Neuronal stem cell (in vitro differentiated cells): Measurements from ENCODE around the gene PLEKHG3.

ENCODE experiments used
- DNase-seq: peaks from one replicate; pipeline ENCODE4 v3.0.0-alpha.2; 2013; ENCODE audit warnings: low spot score
- H2AFZ ChIP-seq: one replicate; pipeline ENCODE4 v1.6.1; 2013; ENCODE audit warnings: mild to moderate bottlenecking, low read length, inconsistent platforms
- H2AK5ac ChIP-seq: 2 replicates; pipeline ENCODE4 v1.6.1; 2013; ENCODE audit warnings: low read depth, mild to moderate bottlenecking, inconsistent platforms, low read length, moderate library complexity, mixed read lengths
- H2BK120ac ChIP-seq: 2 replicates; pipeline ENCODE4 v1.6.1; 2013; ENCODE audit warnings: low read depth, mild to moderate bottlenecking, inconsistent platforms, low read length, moderate library complexity, mixed read lengths
- H2BK12ac ChIP-seq: one replicate; pipeline ENCODE4 v1.6.1; 2013; ENCODE audit warnings: low read length, inconsistent platforms
- H2BK15ac ChIP-seq: 2 replicates; pipeline ENCODE4 v1.6.1; 2013; ENCODE audit warnings: mild to moderate bottlenecking, low read length, inconsistent platforms, mixed read lengths
- H2BK5ac ChIP-seq: one replicate; pipeline ENCODE4 v1.6.1; 2013; ENCODE audit warnings: inconsistent platforms, mild to moderate bottlenecking, low read length, moderate library complexity
- H3K14ac ChIP-seq: one replicate; pipeline ENCODE4 v1.6.1; 2013; ENCODE audit warnings: low read length, inconsistent platforms
- H3K18ac ChIP-seq: 2 replicates; pipeline ENCODE4 v1.6.1; 2013; ENCODE audit warnings: low read length, inconsistent platforms
- H3K23ac ChIP-seq: 2 replicates; pipeline ENCODE4 v1.6.1; 2013; ENCODE audit warnings: low read depth, mild to moderate bottlenecking, mixed read lengths, low read length, inconsistent platforms; ENCODE audit not compliant: poor library complexity
- H3K27ac ChIP-seq: replicated peaks from 3 replicates; pipeline ENCODE4 v1.5.1; 2013; ENCODE audit warnings: low read length, inconsistent platforms
- H3K27me3 ChIP-seq, 3 experiments: 2 replicates each; pipeline ENCODE4 v1.6.1; 2013; ENCODE audit warnings: low read length in 3 of 3, mild to moderate bottlenecking in 2 of 3, inconsistent platforms in 1 of 3, low read depth in 1 of 3, mixed read lengths in 1 of 3, moderate library complexity in 1 of 3; ENCODE audit not compliant: control insufficient read depth in 3 of 3, insufficient read depth in 3 of 3
- H3K36me3 ChIP-seq, 2 donors: replicated peaks in 1 of 2; 2 replicates each; pipeline ENCODE4 v1.6.1; 2013; ENCODE audit warnings: low read length in 2 of 2; ENCODE audit not compliant: control insufficient read depth in 2 of 2, insufficient read depth in 2 of 2
- H3K4ac ChIP-seq: 2 replicates; pipeline ENCODE4 v1.6.1; 2013; ENCODE audit warnings: inconsistent platforms, mild to moderate bottlenecking, low read length, moderate library complexity
- H3K4me1 ChIP-seq, 2 donors: 1 replicate in 1 of 2; 2 replicates in 1 of 2; pipeline ENCODE4 v1.6.1; 2013; ENCODE audit warnings: low read length in 2 of 2, low read depth in 1 of 2; ENCODE audit not compliant: control insufficient read depth in 2 of 2, insufficient read depth in 1 of 2
- H3K4me2 ChIP-seq: one replicate; pipeline ENCODE4 v1.6.1; 2013; ENCODE audit warnings: mild to moderate bottlenecking, low read length, inconsistent platforms; ENCODE audit not compliant: insufficient read depth, poor library complexity, severe bottlenecking
- H3K4me3 ChIP-seq, 2 donors: 2 replicates each; pipeline ENCODE4 v1.5.1; 2013; ENCODE audit warnings: low read length in 2 of 2, mild to moderate bottlenecking in 2 of 2, inconsistent platforms in 1 of 2, moderate library complexity in 1 of 2
- H3K79me1 ChIP-seq: one replicate; pipeline ENCODE4 v1.6.1; 2013; ENCODE audit warnings: low read depth, mild to moderate bottlenecking, inconsistent platforms, low read length, moderate library complexity
- H3K9ac ChIP-seq: one replicate; pipeline ENCODE4 v1.6.1; 2013; ENCODE audit warnings: mild to moderate bottlenecking, low read depth, low read length, inconsistent platforms; ENCODE audit not compliant: poor library complexity
- H3K9me3 ChIP-seq, 2 donors: replicated peaks in 1 of 2; 2 replicates each; pipeline versions ENCODE3 to v1.6.1; 2013; ENCODE audit warnings: low read length in 2 of 2, mild to moderate bottlenecking in 2 of 2, inconsistent platforms in 1 of 2, low read depth in 1 of 2, mixed read lengths in 1 of 2, moderate library complexity in 1 of 2; ENCODE audit not compliant: control insufficient read depth in 2 of 2, insufficient read depth in 1 of 2
- H4K8ac ChIP-seq: one replicate; pipeline ENCODE4 v1.6.1; 2013; ENCODE audit warnings: low read depth, mild to moderate bottlenecking, inconsistent platforms, low read length, moderate library complexity
- H4K91ac ChIP-seq: one replicate; pipeline ENCODE4 v1.6.1; 2013; ENCODE audit warnings: low read length, low read depth, mild to moderate bottlenecking, inconsistent platforms; ENCODE audit not compliant: poor library complexity
- WGBS, 2 donors: extraction: QIAGEN DNeasy Blood & Tissue Kit; methylation state at CpG; one replicate each; pipeline ENCODE4 v1.1.7; 2013; ENCODE audit warnings: missing lambda C conversion rate in 2 of 2, mixed read lengths in 1 of 2; ENCODE audit not compliant: insufficient read length in 2 of 2, insufficient replicate concordance in 1 of 2; ENCODE audit errors: extremely low coverage in 2 of 2; 5-methylcytosine and 5-hydroxymethylcytosine counted together

The PLEKHG3 gene

DNA sequence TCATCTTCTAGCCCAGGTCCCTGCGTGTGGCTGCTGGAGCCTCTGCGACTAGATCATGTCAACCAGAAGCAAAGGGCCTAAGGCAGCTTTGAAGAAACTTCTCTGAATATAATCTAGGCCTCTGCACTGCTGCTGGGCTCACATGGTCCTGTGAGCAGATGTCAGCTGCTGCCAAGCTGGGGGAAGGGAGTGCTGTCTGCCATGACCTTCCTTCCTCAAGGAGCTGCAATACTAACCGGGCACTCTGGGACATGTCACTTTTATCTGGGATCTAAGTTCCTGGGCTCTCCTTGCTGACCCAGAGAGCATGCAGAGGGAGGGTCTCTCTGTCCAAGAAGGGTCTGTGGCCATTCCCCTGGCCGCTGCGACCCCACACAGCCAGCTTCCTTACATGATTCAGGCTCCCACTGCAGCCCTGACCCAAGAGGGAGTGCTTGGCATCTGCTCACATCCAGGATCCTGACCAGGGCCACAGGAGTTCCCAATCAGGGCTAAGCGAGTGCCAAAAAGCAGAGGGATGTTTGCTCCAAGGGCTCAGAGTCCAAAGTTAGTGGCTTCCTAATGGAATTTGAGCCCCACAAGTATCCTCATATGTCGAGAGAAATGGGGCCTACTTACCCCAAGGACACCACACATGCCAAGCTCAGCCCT, 74.0 kb downstream of the PLEKHG3 start:
- H2AFZ ChIP-seq = no peak overlapping the region
- H2BK15ac ChIP-seq = no peak overlapping the region
- no peak overlapping the region for H2BK120ac ChIP-seq
- peaks cover 8 to 17% of the 10 kb centered on the region in 2 donors for H3K9me3 ChIP-seq
- peaks cover 0 to 21% (median 0%) of the 10 kb centered on the region in 3 experiments for H3K27me3 ChIP-seq
- H3K4me1 ChIP-seq = no peaks in the 10 kb centered on the region
- no peaks in the 10 kb centered on the region for H3K36me3 ChIP-seq
- H3K4ac ChIP-seq = no peak overlapping the region
- H4K91ac ChIP-seq = no peak overlapping the region
- no peak for DNase-seq
- no peak overlapping the region for H3K4me2 ChIP-seq
- no peak overlapping the region for H3K23ac ChIP-seq
- no peak overlapping the region for H2BK5ac ChIP-seq
- no peaks in the 10 kb centered on the region for H3K79me1 ChIP-seq
- no peak overlapping the region for H3K18ac ChIP-seq
- no peak overlapping the region for H3K4me3 ChIP-seq
- H2AK5ac ChIP-seq = peak overlapping the region; percentile 18
- WGBS, 2 donors = no CpG with 5 or more reads among the region's 7 CpGs
- H3K9ac ChIP-seq = no peak overlapping the region
- no peak overlapping the region for H4K8ac ChIP-seq
- no peak overlapping the region for H3K14ac ChIP-seq
- H3K27ac ChIP-seq = no peak overlapping the region
- H2BK12ac ChIP-seq = no peak overlapping the region

DNA sequence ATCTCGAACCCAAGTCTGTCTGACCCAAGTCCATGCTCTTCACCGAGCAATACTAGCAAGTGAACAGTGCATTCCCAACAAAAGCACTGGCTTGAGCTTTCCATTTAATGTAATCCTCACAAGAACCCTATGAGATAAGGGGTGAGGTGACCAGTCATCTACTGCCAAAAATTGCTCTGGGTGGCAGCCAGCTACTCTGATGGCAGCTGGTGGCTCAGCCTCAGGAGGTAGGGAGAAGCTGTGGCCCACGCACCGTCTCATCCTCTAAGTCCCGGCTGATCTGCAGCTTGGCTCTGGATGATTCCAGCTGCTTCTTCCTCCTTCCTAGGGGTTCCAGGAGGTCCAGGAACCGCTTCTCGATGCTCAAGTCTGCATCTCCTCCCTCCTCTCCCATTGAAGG, 75.2 kb downstream of the PLEKHG3 start:
- Histone ChIP-seq H3K23ac (no peak overlapping the region), H3K9me3 (peaks cover 0 to 5% of the 10 kb centered on the region in 2 donors), H2BK120ac (no peak overlapping the region), H4K8ac (no peak overlapping the region), H3K14ac (no peak overlapping the region), H2BK15ac (no peak overlapping the region), H3K4me1 (no peaks in the 10 kb centered on the region), H2AFZ (no peak overlapping the region), H3K79me1 (no peaks in the 10 kb centered on the region), H3K4me3 (no peak overlapping the region), H2AK5ac (no peak overlapping the region), H4K91ac (no peak overlapping the region), H2BK5ac (no peak overlapping the region), H3K27ac (no peak overlapping the region), H3K4me2 (no peak overlapping the region), H2BK12ac (no peak overlapping the region), H3K36me3 (no peaks in the 10 kb centered on the region), H3K27me3 (peaks cover 0 to 28% (median 2%) of the 10 kb centered on the region in 3 experiments), H3K4ac (no peak overlapping the region), H3K9ac (no peak overlapping the region), H3K18ac (no peak overlapping the region)
- no peak for DNase-seq
- WGBS, 2 donors = no CpG with 5 or more reads among the region's 7 CpGs

DNA sequence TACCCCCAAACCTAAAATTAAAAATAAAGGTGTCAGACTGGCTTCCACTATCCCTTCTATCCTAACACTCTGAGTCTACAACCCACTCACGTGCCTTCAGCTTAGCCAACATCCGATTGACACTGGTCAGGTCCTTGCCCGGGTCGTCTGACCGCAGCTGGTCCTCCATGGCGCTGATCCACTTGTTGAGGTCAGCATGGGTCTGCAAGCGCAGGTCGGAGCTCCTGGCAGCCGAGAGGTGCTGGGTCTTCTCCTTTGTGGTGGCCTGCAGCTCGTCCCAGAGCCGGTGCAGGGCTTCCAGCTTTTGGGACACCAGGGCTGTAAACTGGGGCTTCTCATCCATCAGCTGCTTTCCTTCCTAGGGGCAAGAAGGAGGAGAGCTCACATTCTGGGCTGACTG, 78.0 kb downstream of the PLEKHG3 start:
- no peak overlapping the region for H2BK5ac ChIP-seq
- H3K4me3 ChIP-seq = no peak overlapping the region
- H2BK15ac ChIP-seq = no peak overlapping the region
- H3K4me2 ChIP-seq = no peak overlapping the region
- no peak overlapping the region for H3K14ac ChIP-seq
- no peaks in the 10 kb centered on the region for H3K79me1 ChIP-seq
- H3K23ac ChIP-seq = no peak overlapping the region
- no peaks in the 10 kb centered on the region for H3K4me1 ChIP-seq
- H3K27me3 ChIP-seq = peaks cover 0 to 26% (median 2%) of the 10 kb centered on the region in 3 experiments
- H2AFZ ChIP-seq = no peak overlapping the region
- no peak overlapping the region for H4K91ac ChIP-seq
- no peaks in the 10 kb centered on the region for H3K9me3 ChIP-seq
- H2BK12ac ChIP-seq = no peak overlapping the region
- no peak overlapping the region for H3K18ac ChIP-seq
- H3K4ac ChIP-seq = no peak overlapping the region
- no peak overlapping the region for H2AK5ac ChIP-seq
- no peak overlapping the region for H3K9ac ChIP-seq
- no peak overlapping the region for H4K8ac ChIP-seq
- no peak overlapping the region for H2BK120ac ChIP-seq
- no CpG with 5 or more reads among the region's 11 CpGs for WGBS, 2 donors
- H3K36me3 ChIP-seq = no peaks in the 10 kb centered on the region
- H3K27ac ChIP-seq = no peak overlapping the region
- no peak for DNase-seq

DNA sequence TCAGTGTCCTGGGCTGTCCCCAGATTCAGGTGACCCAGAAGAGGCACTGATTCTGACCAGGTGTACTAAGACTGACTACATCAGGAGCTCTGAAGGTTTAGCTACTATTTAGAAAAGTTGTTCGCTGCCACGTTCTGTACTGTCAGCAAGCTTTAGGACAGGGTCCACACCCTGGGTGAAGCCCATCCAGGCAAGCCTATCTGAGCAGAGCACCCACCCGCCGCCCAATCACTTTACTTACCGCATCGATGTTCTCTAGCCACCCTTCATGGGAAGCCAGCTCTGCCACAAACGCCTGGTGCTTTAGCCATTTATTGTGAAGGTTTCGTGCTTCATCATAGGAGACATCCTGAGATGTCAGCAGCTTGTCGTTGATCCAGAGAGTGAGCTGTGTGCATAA, 79.8 kb downstream of the PLEKHG3 start:
- no peaks in the 10 kb centered on the region for H3K79me1 ChIP-seq
- H3K27ac ChIP-seq = no peak overlapping the region
- no peak overlapping the region for H4K91ac ChIP-seq
- H2BK5ac ChIP-seq = no peak overlapping the region
- H3K4me2 ChIP-seq = no peak overlapping the region
- no peak overlapping the region for H2BK15ac ChIP-seq
- no peak overlapping the region for H2BK12ac ChIP-seq
- H3K4me1 ChIP-seq = no peaks in the 10 kb centered on the region
- peaks cover 0 to 14% (median 2%) of the 10 kb centered on the region in 3 experiments for H3K27me3 ChIP-seq
- no peak overlapping the region for H3K9ac ChIP-seq
- no peak overlapping the region for H3K14ac ChIP-seq
- no CpG with 5 or more reads among the region's 9 CpGs for WGBS, 2 donors
- DNase-seq = no peak
- H2BK120ac ChIP-seq = no peak overlapping the region
- no peak overlapping the region for H4K8ac ChIP-seq
- H3K36me3 ChIP-seq = no peaks in the 10 kb centered on the region
- H3K23ac ChIP-seq = no peak overlapping the region
- H3K4me3 ChIP-seq = no peak overlapping the region
- H2AFZ ChIP-seq = no peak overlapping the region
- no peaks in the 10 kb centered on the region for H3K9me3 ChIP-seq
- H3K18ac ChIP-seq = no peak overlapping the region
- H2AK5ac ChIP-seq = no peak overlapping the region
- no peak overlapping the region for H3K4ac ChIP-seq
